ENCODE data around the gene NCKAP5. TPM values are rescaled to one million over a fixed set of nuclear protein-coding genes. Genes with fewer than 3 reads are reported as not detected.

Gene NCKAP5
- total and polyA plus RNA-seq, 8 donors, result 0.23 to 1.5 (median 0.44) TPM

GRCh38 chr2:132951008-132951714 is 617.1 kb downstream of the NCKAP5 start:
- no peaks in the 10 kb centered on the region for H3K4me1 ChIP-seq
- no peaks in the 10 kb centered on the region for H3K36me3 ChIP-seq
- no peak for FAIRE-seq
- DNase-seq, result no peak
- ATAC-seq, result no peak
- H3K4me3 ChIP-seq, result no peak overlapping the region
- no peaks in the 10 kb centered on the region for H3K27me3 ChIP-seq
- H3K9me3 ChIP-seq, result no peaks in the 10 kb centered on the region
- no peak overlapping the region for H3K27ac ChIP-seq
- intact Hi-C loops (cut with DNase I), result no loop called here
- WGBS, 2 donors, result 66 to 71% methylated on average over 8 of the region's 8 CpGs
- no peak for TF ChIP-seq CTCF (IDR thresholded peaks at IDR 0.05)

- no peak overlapping the region for H3K4me3 ChIP-seq
- WGBS, 2 donors, result 78 to 80% methylated on average over 3 of the region's 3 CpGs
- ATAC-seq (no peak), FAIRE-seq (no peak), DNase-seq (no peak)
- H3K4me1 ChIP-seq, result no peaks in the 10 kb centered on the region
- H3K9me3 ChIP-seq, result no peaks in the 10 kb centered on the region
- no peaks in the 10 kb centered on the region for H3K27me3 ChIP-seq
- intact Hi-C loops (cut with DNase I), result no loop called here
- no peak for TF ChIP-seq CTCF (IDR thresholded peaks at IDR 0.05)
- no peak overlapping the region for H3K27ac ChIP-seq
- no peaks in the 10 kb centered on the region for H3K36me3 ChIP-seq
Observed at GRCh38 chr2:132949108-132949507, 619.2 kb downstream of the NCKAP5 start.

- ATAC-seq (no peak), FAIRE-seq (no peak), DNase-seq (no peak)
- no peak overlapping the region for H3K27ac ChIP-seq
- no peaks in the 10 kb centered on the region for H3K4me1 ChIP-seq
- H3K4me3 ChIP-seq, result no peak overlapping the region
- no peak for TF ChIP-seq CTCF (IDR thresholded peaks at IDR 0.05)
- H3K36me3 ChIP-seq, result no peaks in the 10 kb centered on the region
- intact Hi-C loops (cut with DNase I), result no loop called here
- 84 to 95% methylated on average over 6 of the region's 6 CpGs for WGBS, 2 donors
- H3K9me3 ChIP-seq, result no peaks in the 10 kb centered on the region
- no peaks in the 10 kb centered on the region for H3K27me3 ChIP-seq
Observed at GRCh38 chr2:132948211-132948610, 620.1 kb downstream of the NCKAP5 start.

GRCh38 chr2:132943829-132944228 is 624.4 kb downstream of the NCKAP5 start:
- FAIRE-seq (no peak), DNase-seq (no peak), ATAC-seq (no peak)
- Histone ChIP-seq H3K4me1 (no peaks in the 10 kb centered on the region), H3K4me3 (no peak overlapping the region), H3K36me3 (no peaks in the 10 kb centered on the region), H3K9me3 (no peaks in the 10 kb centered on the region), H3K27ac (no peak overlapping the region), H3K27me3 (no peaks in the 10 kb centered on the region)
- intact Hi-C loops (cut with DNase I), result no loop called here
- WGBS, 2 donors, result 88% methylated on average over 5 of the region's 5 CpGs
- TF ChIP-seq CTCF (IDR thresholded peaks at IDR 0.05), result no peak

GRCh38 chr2:132941296-132942020 is 626.8 kb downstream of the NCKAP5 start:
- no peak overlapping the region for H3K4me3 ChIP-seq
- no peaks in the 10 kb centered on the region for H3K4me1 ChIP-seq
- H3K9me3 ChIP-seq, result no peaks in the 10 kb centered on the region
- no peaks in the 10 kb centered on the region for H3K27me3 ChIP-seq
- no peaks in the 10 kb centered on the region for H3K36me3 ChIP-seq
- FAIRE-seq (no peak), DNase-seq (no peak), ATAC-seq (no peak)
- TF ChIP-seq CTCF (IDR thresholded peaks at IDR 0.05), result no peak
- 80 to 83% methylated on average over 4 of the region's 4 CpGs for WGBS, 2 donors
- intact Hi-C loops (cut with DNase I), result no loop called here
- no peak overlapping the region for H3K27ac ChIP-seq

All from pancreas (tissue), 10 donors.